GM19372 (cell line): ENCODE data around the gene FHAD1.

Experiments
- ATAC-seq: cut with Tn5 transposase; IDR thresholded peaks from one replicate; pipeline ENCODE4 v1.9.1; 2021; ENCODE audit warnings: mild to moderate bottlenecking, low read depth, moderate library complexity; ENCODE audit not compliant: unreplicated experiment

FHAD1 gene

DNA sequence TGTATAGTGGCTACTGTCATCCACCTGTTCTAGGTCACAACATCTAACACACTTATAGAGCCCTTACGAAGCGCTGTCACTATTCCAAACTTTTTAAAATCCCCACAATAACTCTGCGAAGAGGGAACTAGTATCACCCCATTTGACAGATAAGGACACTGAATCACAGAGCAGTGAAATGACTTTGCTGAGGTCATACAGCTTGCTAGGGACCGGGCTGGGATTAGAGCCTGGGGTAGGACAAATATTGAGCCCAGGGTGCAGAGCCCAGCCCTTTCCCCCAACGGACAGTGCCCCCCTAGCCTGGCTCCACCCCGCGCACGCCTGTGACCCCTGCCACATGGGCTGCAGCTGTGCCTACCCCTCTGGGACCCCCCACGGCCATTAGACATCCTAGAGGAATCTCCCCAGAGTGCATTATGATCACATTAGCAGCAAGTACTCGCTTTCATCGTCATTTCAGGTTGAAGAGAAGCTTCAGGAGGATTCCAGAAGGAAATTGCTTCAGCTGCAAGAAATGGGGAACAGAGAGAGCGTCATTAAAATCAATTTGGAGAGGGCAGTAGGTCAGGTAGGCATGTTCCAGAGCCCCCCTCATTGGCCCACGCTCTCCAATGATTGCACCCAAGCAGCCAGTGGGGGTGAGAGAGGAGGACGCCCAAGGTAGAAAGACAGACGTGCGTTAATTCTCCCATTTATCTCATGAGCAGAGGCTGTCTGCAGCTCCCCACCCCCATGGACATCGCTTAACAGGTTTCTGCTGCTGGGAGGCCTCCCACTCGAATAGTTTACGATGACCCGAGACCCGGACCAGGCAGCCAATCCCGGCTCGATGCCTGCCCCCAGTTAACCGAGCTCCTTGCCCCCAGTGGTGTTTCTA, 77.2 kb downstream of the FHAD1 start:
- no peak for ATAC-seq

DNA sequence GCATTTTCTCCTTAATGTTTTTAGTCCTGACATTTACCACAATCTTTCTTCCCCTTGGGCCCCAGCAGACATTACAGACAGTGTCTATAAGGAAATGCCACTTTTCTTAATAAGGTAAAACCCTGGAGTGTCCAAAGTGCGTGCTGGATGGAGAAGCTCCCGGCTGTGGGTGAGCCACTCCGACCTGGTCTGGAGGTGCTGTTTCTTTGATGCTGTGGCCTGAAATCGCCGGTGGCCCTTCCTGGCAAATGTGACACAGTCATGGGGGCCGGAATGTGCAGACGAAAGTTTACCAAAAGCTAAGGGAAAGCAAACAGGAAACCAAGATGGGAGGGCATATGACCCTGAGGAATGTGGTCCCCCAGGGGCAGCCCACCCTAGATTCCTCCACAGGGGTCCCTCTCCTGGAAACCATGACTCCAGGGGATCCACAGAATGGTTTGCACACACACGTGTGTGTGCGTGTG, 77.9 kb downstream of the FHAD1 start:
- ATAC-seq, result no peak

DNA sequence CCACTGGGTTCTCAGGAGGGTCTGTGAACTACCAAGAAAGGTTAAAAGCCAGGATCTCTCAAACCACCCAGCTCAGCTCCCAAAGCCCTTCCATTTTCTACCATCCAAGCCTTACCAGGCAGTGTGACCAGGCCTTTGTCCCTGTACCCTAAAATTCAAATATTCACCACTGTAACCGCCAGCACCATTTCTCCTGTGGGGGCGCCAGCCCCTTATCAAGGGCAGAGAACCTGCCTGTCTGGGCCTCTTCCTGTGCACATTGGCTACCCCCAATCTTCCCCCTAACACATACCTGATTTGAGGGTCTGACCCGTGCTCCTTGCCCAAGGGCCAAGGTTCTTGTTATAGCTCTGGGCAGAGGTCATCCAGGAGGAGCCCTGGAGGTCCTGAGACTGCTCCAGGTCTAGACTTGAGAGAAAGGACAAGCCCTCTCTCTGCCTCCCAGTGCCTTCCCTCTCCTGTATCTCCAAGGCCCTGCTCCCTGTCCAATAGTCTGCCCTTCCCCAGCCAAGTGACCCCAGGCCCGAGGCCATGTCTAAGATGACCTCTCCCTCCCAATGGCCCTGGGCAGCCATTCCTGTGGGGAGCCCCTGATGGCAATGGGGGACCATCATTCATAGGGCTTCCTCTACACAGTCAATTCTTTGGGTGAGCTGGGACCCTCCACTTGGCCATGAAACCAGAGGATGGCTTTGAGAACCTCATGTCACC, 78.5 kb downstream of the FHAD1 start:
- no peak for ATAC-seq

DNA sequence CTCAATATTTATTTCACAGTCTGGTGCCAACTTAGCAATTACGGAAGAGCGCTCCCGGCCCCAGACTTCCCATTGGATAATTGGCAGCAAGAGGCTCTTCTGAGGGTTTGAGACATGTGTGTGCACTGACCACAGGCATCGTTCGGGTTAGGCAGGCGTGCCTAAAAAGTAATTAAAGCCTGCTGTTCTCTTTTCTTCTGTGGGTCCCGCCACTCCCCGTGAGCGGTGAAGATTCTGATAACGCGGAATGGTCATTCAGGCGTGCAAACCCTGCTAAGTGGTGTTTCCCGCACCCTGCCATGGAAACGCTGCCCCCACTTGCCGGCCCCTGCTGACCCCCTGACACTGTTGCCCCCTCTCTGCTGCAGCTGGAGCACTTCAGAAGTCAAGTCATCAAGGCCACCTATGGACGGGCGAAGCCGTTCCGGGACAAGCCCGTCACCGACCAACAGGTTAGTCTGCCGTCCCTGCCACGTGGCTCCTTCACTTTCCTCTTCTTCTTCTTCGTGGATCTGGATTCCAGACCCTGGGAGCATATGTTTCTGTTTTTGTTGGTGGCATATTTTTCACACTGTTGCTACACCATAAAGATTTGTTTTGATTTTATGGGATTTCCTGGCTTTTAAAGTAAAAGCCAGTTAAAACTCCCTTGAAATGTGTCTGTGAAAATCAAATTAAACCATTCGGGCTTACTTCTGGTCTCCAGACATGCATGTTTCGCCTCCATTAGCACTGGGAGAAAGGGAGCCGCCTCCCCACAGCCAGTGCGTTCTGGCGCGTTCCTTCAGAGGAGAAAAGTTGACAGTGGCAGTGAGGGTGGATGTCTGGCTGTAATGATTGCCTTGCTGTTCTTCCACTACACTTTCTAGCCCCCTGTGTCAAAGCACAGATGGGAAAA, 79.9 kb downstream of the FHAD1 start:
- ATAC-seq, result no peak

DNA sequence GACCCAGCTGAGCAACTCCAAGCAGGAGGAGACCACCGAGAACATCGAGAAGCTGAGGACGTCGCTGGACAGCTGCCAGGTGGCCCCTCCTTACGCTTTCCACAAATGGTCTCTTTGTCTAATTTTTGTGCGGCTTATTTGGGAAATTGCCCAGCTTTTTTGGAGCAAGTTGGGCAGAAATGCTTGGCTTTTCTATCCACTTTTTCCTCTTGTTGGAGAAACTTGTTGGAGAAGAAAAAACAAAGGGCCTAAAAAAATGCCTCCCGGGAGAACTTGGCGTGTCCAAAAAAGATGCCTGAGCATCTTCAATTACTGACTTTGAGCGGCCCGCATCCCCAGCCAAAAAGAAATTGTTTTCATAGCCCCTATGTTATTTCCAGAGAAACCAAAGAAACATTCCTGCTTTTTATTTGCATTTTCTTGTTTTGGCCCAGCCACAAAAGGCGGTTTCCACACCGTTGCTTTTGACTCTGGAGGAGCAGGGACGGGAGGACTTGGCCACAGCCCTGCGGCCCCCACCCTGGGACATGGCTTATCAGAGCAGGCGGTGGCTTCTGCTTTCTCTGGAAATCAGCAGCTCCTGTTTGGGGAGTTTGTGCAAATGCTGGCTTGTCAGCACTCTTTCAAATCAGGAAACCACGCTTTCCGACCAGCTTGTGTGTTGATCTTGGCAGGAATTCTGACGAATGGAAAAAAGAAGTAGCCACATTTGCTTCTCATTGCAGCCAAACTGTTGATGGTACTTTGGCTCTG, 81.5 kb downstream of the FHAD1 start:
- no peak for ATAC-seq

DNA sequence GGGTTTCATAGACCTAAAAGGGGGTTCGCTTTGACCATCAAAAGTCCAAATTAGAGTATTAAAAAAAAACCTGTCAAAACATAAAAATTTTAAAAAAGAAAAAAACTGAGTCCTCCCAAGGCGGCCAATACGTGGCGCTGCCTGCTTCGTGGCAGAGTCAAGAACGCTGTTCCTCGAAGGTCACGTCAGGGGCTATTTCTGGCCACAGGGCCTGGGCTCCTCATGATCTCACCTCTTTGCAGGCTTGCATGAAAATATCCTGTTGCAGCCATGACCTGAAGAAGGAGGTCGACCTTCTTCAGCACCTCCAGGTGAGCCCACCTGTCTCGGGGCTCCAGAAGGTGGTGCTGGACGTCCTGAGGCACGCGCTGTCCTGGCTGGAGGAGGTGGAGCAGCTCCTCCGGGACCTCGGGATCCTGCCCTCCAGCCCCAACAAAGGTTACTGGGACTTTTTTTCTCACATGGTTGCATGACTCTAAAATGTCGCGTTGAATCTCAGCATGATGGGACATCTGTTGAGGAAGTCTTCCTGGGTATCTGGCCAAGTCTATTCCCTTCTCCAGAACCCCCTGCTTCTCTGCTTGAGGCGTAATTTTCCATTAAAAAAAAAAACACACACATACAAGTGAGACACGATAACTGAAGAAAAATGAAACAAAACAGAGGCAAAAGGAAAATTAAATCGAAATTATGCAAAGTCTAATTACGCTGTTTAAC, 82.2 kb downstream of the FHAD1 start:
- no peak for ATAC-seq

DNA sequence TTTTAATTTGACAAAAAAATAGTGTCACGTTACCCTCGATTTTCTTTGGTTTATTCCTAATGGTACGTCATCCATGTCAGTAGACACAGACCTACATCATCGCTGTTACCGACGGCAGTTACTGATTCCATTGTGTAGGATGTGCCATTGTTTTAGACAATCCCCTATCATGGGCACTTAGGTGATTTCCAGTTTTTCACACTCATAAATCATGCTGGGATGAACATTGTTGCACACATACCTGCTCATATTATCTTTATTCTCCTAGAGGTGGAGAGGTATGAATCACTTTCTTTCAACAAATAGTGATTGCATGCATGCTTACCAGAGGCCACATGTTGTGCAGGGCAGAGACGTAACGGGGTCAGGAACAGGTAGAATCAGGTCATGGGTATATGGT, 83.0 kb downstream of the FHAD1 start:
- ATAC-seq, result no peak

DNA sequence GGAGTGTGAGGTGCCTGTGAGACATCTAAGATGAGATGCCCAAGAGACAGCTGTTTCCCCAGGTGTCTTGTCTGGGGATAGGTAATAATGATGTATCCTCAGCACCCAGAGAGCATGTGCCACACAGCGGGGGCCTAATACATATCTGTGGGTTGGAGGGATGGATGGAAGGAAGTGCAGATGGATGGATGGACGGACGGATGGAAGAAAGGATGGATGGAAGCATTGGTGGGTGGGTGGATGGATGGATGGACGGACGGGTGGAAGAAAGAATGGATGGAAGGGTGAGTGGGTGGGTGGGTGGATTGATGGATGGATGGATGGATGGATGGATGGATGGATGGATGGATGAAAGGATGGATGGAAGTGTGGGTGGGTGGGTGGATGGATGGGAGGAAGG, 84.2 kb downstream of the FHAD1 start:
- ATAC-seq, result no peak

DNA sequence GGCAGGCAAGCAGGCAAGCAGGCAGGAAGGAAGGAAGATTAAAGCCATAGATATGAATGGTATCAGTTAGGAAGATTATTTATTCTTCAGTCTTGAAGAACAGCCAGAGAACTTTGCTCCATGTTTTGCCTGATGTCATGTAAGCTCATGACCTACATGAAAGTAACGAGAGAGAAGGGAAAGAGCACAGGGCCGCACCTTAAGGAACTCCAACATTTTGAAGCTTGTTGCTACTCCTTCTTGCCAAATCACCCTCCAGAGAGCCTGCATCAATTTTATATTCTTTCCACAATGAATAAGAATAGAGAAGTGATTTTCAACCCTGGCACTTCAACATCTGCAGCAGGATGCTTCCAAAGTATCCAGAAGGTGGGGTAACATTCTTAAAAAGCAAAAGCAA, 84.7 kb downstream of the FHAD1 start:
- no peak for ATAC-seq

DNA sequence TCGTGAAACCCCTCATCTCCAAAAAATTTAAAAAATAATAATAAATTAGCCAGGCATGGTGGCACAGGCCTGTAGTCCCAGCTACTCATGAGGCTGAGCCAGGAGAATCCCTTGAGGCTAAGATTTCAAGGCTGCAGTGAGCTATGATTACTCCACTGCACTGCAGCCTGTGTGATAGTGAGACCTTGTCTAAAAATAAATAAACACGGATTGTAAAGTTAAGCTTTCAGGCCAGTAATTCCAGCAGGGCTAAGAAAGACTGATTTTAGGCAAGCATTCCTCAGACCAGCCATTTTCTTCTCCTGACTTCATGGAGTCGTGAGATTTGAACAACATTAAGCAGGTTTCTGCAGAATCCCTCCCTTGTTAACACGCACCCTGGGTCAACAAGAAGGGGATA, 85.5 kb downstream of the FHAD1 start:
- no peak for ATAC-seq

DNA sequence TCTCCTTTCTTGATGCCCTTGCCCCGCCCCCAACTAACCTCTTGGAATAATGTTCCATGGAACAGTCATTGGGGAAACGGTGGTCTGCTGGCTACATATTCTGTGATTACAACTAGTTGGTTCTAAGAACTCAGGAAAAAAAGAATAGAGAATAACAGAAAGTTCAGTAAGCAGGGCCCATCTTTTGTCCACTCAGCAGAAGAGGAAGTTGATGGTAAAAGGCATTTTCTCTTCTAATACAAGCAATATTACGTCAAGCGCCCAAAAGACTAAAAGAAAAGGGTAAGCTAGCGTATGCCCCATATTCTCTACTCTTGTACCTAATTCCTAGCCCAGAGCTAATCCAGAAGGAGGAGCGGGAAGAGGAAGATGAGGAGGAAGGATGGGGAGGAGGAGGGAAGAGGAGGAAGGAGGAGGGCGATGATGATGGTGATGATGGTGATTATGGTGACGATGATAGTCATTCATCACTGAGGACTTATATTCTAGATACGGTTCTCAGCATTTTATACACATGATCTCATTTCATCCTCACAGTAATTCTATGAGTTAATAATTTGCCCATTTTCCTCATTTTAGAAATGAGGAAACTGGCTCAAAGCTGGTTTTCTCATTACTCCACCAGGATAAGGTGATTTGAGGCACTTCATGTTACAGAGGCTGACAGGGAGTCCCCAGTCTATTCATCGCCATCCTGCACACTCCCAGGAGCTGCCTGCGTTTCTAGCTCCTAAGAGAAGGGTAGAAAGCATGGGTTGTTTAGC, 86.1 kb downstream of the FHAD1 start:
- no peak for ATAC-seq

DNA sequence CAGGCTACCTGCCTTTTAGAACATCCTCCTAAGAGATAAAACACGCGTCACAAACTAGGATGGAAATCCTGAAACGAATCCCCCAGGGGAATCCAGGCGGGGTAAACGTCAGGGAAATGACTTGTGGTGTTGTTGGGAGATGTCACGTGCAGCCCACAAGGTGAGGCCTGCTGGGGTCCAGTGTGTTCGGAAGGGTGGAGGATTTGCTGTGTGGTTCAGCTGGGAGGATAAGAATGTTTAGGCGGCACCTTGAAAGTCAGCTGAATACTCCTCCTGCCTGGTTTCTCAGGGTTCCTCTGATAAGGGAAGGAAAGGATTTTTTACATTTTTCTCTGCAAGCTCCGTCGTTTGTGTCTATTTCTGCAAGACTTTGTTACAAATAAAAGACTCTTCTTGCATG, 88.0 kb downstream of the FHAD1 start:
- no peak for ATAC-seq

DNA sequence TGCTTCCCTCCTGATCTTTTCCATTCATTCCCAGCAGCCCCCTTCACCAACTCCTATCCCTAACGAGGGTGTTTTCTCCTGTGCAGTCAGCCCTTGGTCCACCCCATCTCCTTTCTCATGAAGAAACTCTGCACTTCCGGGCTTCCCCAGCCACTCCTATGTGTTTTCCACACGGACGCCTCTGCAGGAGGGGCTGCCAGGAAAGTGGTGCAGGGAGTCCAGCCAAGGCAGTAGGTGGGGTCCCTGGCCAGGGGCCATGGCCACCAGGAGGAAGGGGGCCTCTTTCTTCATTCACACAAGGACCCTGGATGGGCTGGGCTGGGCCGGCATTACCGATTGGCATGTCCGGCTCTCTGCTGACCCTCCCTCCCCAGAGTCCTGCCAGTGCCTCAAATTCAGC, 89.8 kb downstream of the FHAD1 start:
- no peak for ATAC-seq

DNA sequence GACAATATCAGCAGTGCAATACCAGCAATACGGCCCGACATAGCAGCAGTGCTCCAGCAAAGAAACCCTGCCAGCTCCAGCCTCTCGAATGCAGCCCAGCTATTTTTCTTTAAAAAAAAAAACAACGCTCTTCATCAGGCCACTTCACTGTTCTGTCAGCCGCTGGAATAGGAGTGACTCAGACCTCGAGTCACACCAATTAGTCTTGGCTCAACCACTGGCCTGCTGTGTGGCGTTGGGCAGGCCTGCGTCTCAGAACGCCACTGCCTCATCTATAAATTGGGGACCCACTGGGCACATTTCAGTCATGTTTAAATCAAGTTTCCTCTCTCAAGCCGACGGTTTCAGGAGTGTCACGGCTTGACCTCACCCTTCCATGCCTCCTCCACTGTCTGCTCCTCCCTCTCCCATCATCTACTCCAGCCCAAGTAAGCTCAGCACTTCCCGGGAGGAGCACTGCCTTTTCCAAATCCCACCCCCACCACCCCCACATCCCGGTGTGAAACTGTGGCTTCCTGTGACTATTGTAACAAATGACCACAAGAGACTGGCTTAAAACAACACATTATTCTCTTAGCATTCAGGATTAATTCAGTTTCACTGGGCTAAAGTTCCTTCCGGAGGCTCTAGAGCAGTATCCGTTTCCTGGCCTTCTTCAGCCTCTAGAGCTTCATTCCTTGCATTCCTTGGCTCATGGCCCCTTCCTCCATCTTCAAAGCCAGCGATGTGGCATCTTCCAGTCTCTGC, 90.8 kb downstream of the FHAD1 start:
- no peak for ATAC-seq

DNA sequence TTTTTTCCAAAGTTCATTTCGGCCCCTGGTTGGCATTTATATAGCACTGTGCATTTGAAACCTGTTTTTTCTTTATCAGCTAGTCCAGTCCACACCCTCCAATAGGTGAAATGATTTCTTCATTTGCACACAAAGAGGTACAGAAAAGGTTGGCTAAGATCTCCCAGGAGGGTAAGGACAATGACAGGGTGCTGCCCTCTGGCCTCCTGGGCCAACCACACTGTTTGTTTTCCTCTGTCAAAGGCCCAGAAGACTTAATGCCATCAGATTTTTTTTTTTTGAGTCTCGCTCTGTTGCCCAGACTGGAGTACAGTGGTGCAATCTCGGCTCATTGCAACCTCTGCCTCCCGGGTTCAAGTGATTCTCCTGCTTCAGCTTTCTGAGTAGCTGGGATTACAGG, 92.5 kb downstream of the FHAD1 start:
- ATAC-seq, result no peak

DNA sequence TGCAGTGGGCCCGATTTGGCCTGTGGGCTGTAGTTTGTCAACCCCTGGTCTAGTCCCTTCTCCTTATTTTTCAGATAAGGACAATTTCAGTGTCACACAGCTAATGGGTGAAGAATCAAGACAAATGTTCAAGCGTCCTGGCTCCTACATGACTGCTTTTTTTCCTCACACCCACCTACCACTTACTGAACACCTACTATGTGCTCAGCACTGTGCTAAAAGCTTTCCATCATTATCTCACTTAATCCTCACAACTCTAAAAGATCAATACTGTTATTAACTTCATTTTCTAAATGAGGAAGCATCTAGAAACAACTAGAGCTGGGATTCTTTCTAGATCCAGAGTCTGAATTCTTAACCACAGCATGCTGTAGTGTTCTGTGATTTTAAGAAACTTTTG, 94.2 kb downstream of the FHAD1 start:
- no peak for ATAC-seq

DNA sequence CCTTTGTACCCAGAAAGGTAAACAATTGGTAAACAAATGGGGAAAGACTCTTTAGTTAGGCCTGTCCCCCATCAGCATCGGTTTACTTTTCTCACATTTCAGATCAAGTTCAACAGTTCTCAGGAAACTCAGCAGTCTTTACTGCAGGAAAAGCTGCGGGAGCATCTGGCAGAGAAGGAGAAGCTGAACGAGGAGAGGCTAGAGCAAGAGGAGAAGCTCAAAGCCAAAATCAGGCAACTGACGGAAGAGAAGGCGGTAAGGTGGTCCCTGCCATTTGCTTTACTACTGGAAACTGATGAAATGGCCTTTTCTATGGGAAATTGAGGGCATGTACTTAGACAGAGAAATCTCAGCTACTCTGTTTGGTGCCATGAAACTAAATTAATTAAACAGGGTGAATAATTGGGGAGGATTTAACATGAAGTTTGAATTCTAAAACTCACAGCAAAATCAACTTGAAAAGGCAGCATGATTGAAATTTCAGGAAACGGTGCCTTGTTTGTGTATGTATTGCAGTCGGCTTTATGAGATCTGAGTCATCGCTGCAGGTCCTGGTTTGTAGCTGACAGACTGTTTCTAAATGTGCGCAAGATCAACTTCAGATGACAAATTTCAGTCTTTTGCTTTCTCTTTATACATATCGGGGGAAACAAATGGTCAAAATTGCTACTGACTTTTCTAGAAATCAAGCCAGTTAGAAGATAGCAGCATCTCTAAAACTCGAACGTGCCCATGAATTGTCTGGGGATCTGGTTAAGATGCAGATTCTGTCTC, 94.8 kb downstream of the FHAD1 start:
- no peak for ATAC-seq
